ENCODE measurements around the gene ENOX1. TPM values are rescaled to one million over a fixed set of nuclear protein-coding genes. Genes with fewer than 3 reads are reported as not detected.

Gene ENOX1
- total and polyA plus RNA-seq, 8 donors: 0.23 to 2.0 (median 0.94) TPM

- Histone ChIP-seq H3K27ac (no peak overlapping the region), H3K4me3 (no peak overlapping the region), H3K4me1 (peaks cover 0 to 4% (median 0%) of the 10 kb centered on the region in 3 donors), H3K36me3 (no peaks in the 10 kb centered on the region), H3K27me3 (peaks cover 0 to 1% (median 0%) of the 10 kb centered on the region in 4 donors), H3K9me3 (no peaks in the 10 kb centered on the region)
- DNase-seq (no peak), FAIRE-seq (no peak), ATAC-seq (no peak)
- intact Hi-C loops (cut with DNase I): loop anchor here in 1 of 3 donors (10.0 kb wide), 1 partner anchor 480 kb away; no protein-coding TSS in a partner anchor
- no peak for TF ChIP-seq CTCF (IDR thresholded peaks at IDR 0.05)
- WGBS, 2 donors: 50 to 64% methylated on average over 1 of the region's 1 CpG
Observed at GRCh38 chr13:43784496-43784895, 2.3 kb downstream of the ENOX1 start.

- intact Hi-C loops (cut with DNase I): loop anchor here in 1 of 3 donors (10.0 kb wide), 1 partner anchor 479 kb away; no protein-coding TSS in a partner anchor
- ATAC-seq: peak in 2 of 4 donors; percentile 22 to 29
Observed at GRCh38 chr13:43783820-43784219, 3.0 kb downstream of the ENOX1 start.

GRCh38 chr13:43782686-43783085 is 4.1 kb downstream of the ENOX1 start:
- H3K9me3 ChIP-seq: no peaks in the 10 kb centered on the region
- no peaks in the 10 kb centered on the region for H3K36me3 ChIP-seq
- H3K27ac ChIP-seq: no peak overlapping the region
- ATAC-seq (no peak), FAIRE-seq (no peak), DNase-seq (no peak)
- intact Hi-C loops (cut with DNase I): loop anchor here in 1 of 3 donors (10.0 kb wide), 1 partner anchor 478 kb away; no protein-coding TSS in a partner anchor
- H3K27me3 ChIP-seq: no peaks in the 10 kb centered on the region
- TF ChIP-seq CTCF (IDR thresholded peaks at IDR 0.05): no peak
- WGBS, 2 donors: 82 to 89% methylated on average over 1 of the region's 1 CpG
- H3K4me1 ChIP-seq: peaks cover 0 to 4% (median 0%) of the 10 kb centered on the region in 3 donors
- H3K4me3 ChIP-seq: no peak overlapping the region

More at GRCh38 chr13:43783820-43784219, 3.0 kb downstream of the ENOX1 start:
- peak in 1 of 6 donors; percentile 35 for DNase-seq
- no peak for FAIRE-seq
- Histone ChIP-seq H3K4me3 (no peak overlapping the region), H3K9me3 (no peaks in the 10 kb centered on the region), H3K27me3 (no peaks in the 10 kb centered on the region), H3K27ac (no peak overlapping the region), H3K36me3 (no peaks in the 10 kb centered on the region), H3K4me1 (peaks cover 0 to 4% (median 0%) of the 10 kb centered on the region in 3 donors)
- WGBS, 2 donors: 73 to 83% methylated on average over 2 of the region's 2 CpGs
- no peak for TF ChIP-seq CTCF (IDR thresholded peaks at IDR 0.05)

DNA sequence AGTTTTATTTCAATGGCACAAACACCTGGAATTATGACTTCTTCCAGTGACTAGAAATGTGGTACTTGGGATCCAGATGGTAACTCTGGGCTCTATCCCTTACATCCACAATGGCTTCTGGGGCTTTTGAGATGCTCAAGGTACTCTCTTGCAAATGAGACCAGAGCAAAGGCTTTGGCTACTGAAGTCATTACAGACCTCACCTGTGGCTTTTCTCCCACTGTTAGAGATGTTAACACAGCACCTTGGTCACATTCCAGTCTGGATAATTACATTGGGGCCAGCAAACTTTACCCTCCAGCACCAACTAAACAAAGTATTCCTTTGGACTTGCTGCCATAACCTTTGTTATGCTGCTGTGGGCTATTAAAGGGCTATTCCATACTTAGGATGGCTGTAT is 6.1 kb downstream of the ENOX1 start:
- Histone ChIP-seq H3K9me3 (no peaks in the 10 kb centered on the region), H3K27ac (no peak overlapping the region), H3K36me3 (no peaks in the 10 kb centered on the region), H3K4me3 (no peak overlapping the region), H3K27me3 (no peaks in the 10 kb centered on the region), H3K4me1 (no peaks in the 10 kb centered on the region)
- DNase-seq (no peak), FAIRE-seq (no peak), ATAC-seq (no peak)
- intact Hi-C loops (cut with DNase I): loop anchor here in 1 of 3 donors (10.0 kb wide), 1 partner anchor 476 kb away; no protein-coding TSS in a partner anchor
- TF ChIP-seq CTCF (IDR thresholded peaks at IDR 0.05): no peak

- Histone ChIP-seq H3K36me3 (no peaks in the 10 kb centered on the region), H3K4me1 (no peaks in the 10 kb centered on the region), H3K27me3 (no peaks in the 10 kb centered on the region), H3K4me3 (no peak overlapping the region), H3K9me3 (no peaks in the 10 kb centered on the region), H3K27ac (no peak overlapping the region)
- FAIRE-seq: no peak
- no peak for DNase-seq
- no peak for TF ChIP-seq CTCF (IDR thresholded peaks at IDR 0.05)
- 51 to 57% methylated on average over 2 of the region's 2 CpGs for WGBS, 2 donors
- ATAC-seq: no peak
- intact Hi-C loops (cut with DNase I): no loop called here
Observed at GRCh38 chr13:43776501-43777079, 10.2 kb downstream of the ENOX1 start.
